Measurements from ENCODE around the gene TOM1.

The TOM1 gene

GRCh38 chr22:35324762-35325161 is 25.1 kb downstream of the TOM1 start:
- no peak for DNase-seq

DNA sequence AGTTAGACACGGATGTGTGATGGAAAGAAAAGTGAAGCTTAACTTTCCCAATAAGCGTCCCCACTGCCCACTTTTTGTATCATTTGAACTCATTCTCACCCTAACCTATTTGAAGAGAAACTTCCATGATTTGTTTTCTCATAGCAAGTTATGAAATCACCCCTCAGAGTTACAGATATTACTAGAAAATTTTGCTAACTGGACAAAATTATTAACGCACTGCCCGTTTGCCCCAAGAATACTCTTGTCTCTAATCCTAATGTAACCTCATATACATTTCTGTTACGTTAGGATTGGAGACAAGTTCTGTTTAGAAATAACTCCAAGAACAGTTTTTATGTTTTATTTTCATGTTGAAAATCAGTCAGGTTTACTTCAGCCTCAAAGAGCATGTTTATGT is 25.5 kb downstream of the TOM1 start:
- DNase-seq = no peak

DNA sequence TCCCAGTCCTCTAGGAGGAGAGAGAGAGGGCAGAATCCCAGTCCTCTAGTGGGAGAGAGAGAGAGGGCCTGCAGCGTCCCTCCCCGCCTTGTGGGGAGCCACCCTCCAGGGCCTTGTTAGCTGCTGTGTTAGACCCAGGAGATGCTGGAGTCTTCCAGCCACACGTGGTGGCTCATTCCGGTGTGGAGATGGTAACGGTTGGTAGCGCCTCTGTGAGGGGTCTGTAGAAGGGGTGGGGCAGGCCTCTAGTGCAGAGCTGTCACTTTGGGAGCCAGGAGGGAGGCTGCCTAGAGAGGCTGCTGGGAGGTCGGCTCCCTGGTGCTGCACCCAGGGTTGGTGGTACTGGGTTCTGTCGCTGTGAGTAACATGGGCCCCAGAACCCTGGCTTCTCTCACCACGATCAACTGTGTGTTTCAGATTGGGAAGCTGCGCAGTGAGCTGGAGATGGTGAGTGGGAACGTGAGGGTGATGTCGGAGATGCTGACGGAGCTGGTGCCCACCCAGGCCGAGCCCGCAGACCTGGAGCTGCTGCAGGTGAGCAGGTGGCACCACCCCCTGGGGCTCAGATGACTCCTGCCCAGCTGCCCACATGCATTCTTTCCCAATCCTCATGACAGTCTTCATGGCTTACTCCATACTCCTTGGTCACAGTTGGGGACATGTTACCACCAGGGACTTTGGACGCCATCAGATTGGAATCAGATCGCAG is 27.3 kb downstream of the TOM1 start:
- no peak for DNase-seq

DNA sequence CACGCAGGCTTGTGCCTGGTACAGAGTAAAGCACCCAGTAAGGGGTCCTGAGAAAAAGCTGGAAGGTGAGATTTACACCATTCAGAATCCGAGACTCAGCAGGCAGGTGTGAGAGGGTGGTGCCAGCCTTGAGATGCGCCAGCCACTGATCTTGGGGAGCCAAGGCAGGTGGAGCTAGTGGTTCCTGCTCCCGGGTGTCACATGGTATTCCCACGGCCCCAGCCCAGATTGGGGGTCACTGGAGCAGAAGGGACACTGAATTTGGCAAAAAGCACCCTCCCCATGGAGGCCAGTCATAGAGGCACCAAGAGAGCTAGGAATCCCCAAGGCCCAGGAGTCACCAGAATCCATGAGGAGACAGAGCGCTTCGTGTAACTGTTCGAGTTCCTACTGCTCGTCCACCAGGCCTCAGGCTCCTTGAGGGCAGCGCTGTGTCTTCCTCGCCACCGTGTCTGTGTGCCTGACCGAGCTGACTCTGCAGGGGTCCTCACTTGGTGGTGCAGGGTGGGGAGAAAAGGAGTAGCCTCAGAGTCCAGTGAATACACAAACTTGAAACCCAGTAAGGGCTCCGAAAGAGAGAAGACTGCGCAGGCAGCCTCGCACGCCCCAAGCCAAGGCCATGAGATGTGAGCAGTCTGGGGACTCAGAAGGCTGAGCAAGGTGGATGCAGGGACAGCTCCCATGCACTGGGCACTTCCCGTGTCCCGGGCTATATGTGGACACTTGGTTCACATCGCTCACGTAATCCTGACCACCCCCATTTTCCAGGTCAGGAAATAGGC is 28.2 kb downstream of the TOM1 start:
- DNase-seq = no peak

GRCh38 chr22:35328472-35328885 is 28.8 kb downstream of the TOM1 start:
- DNase-seq = no peak

DNA sequence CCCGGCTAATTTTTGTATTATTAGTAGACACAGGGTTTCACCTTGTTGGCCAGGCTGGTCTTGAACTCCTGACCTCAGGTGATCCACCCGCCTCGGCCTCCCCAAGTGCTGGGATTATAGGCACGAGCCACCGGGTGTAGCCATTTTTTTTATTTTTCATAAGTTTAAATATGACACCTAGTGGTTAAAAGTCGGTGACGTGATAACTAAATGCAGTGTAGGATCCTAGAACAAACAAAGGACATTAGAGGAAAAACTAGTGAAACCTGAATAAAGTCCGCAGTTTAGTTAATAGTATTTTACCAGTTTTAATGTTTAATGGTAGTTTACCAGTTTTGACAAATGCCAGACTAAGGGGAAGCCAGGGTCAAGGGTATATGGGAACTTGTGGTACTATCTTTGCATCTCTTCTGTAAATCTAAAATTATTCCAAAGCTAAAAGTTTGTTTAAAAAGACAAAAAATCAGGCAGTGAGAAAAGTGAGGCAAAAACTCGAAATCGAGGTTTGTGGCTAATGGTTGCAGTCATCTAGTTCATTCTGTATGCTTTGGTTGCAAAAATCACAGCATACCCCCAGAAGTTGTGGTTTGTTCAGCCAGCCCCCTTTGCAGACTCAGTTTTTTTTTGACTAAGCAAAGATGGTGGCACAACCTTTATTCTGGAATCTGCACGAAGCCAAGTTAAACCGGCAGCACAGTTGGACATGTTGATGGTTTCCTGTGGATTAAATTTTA is 29.6 kb downstream of the TOM1 start:
- DNase-seq = peak; percentile 67

- peak; percentile 88 for DNase-seq
Measured at GRCh38 chr22:35330258-35330861, 30.7 kb downstream of the TOM1 start.

DNA sequence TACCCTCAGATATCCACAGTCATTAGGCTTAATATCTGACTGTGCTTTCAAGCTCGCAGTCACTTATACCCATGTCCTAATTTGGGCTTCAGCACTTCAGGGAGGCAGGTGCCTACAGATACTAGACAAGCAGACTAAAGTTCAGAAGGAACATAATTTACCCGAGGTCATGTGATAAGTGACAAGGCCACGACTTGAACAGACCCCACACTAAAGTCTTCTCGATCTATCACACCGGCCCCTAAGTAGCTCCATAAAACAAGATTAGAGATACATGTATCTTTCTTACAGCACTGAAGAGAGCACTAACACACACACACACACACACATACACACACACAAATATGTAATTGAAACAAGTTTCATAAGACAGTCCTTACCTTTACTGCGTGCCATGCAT is 32.6 kb downstream of the TOM1 start:
- DNase-seq = no peak

GRCh38 chr22:35333220-35333619 is 33.5 kb downstream of the TOM1 start:
- no peak for DNase-seq

DNA sequence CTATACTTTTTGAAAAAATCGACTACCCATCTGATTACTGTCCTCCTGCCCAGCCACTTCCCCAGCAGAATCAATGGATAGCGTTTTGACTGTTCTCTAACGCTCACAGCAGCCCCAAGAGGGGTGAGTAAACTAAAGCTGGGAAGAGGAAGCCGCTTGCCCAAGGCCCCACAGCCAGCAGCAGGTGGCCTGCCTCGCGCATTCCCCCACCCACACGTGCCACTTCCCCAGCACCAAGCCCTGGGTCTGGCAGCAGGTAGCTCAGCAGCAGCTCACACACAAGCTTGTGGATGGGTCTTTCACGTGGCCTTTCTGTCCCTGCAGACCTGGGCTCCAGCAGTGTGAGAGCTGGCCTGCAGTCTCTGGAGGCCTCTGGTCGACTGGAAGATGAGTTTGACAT is 34.3 kb downstream of the TOM1 start:
- peak; percentile 46 for DNase-seq

- DNase-seq = no peak
Measured at GRCh38 chr22:35335468-35335867, 35.8 kb downstream of the TOM1 start.

DNA sequence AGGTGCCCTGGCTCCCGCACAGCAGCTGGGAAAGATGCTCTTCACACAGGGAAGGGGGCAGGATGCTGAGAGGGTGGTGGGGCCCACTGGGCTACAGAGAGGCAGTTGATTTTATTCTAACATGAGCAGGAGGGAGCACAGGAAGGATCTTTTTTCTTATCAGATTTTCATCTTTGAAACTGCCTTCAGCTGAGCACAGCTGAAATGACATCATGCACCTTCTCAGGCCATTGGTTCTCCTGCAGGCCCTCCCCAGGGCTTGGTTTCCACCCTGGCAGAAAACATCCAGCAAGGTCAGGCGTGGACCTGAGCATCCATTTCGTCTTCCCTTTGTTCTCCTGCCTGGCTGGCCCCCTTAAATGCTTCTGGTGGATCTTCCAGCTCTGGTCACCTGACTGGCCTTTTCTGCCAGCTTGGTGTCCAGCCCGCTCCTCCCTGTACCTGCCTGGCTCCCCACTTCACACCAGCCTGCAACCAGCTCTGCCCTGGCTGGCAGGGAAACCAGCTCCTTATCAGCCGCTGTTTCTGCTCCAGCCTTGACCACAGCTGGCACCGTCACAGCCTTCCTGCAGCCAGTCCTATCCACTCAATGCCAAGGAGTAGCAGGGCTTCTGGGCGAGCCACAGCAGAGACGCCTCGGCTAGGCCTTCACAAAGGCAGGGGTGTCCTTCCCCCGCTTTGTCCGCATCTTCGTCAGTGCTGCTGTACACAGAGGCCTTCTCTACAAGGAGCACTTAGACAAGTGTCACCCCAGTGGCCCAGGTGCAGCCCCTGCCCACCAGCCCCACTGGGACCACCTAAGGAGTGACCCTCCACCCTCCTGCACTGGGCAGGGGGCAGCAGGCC is 36.5 kb downstream of the TOM1 start:
- DNase-seq = peak; percentile 46

GRCh38 chr22:35337932-35338331 is 38.2 kb downstream of the TOM1 start:
- DNase-seq = peak; percentile 41

DNA sequence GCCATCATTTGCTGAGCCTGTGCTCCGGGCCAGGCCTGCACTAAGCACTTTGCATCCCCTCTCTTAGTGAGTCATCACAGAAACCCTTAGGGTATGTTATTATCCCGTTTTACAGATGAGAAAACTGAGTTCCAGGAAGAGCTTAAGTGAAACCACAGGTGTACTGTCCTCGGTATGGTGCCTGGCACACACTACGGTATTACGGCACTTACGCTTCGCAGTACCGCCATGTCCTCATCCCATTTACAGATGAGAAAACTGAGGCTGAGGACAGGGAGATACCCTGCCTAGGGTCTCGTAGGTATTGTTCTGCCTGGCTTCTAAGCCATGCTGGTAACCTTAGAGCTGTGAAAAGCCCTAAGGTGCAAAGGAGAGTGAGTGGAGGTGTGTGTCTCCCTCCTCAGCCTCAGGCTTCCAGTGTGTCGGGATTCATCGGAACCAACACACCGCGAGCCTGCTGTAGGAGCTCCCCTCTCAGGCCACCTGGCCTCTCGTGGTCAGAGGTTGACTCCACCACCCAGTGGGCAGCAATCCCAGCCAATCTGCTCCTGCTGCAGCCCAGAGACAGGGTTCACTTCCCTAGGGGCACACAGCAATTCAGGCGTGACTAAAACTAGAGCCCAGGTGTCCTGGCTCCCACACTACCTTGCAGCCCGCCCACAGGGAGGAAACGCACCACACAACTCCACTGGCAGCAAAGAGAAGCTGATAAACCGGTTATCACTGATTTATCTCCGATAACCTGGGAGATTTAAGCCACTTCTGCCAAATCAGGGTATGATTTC is 41.6 kb downstream of the TOM1 start:
- no peak for DNase-seq

- DNase-seq = no peak
Measured at GRCh38 chr22:35342390-35342789, 42.7 kb downstream of the TOM1 start.

DNA sequence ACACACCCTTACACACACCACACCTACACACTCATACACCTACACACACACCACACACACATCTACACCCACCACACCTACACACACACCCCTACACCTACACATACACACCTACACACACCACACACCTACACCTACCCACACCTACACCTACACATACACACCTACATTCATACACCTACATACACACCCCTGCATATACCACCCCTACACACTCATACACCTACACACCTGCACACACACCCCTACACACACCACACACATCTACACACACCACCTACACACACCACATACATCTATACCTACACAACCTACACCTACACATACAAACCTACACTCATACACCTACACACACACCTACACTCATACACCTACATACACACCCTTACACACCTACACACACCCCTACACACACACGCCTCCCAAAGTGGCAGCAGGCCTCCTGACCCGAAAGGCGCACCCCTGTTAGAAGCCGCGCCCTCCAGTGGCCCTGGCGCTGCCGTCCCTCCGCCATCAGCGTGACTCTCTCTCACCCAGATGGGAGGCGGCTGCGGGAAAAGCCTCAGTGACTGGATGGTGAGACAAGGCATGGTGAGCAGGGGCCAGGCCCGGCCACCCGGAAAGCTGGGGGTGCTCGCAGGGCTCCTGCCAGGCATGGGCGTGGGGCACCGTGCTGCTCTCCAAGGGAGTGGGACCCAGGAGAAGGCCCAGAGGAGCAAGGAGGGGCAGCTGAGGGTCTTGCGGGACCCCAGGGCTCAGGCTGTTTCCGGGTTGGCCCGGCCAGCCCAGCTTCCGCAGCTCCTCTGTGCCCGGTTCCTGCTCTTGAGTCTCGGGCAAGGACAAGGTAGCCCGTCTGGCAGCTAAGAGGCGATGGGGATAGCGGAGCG is 44.2 kb downstream of the TOM1 start:
- DNase-seq = no peak

- DNase-seq = no peak
Measured at GRCh38 chr22:35344956-35345690, 45.4 kb downstream of the TOM1 start.

GRCh38 chr22:35345808-35346505 is 46.3 kb downstream of the TOM1 start:
- DNase-seq = no peak

- DNase-seq = no peak
Measured at GRCh38 chr22:35346596-35347220, 47.0 kb downstream of the TOM1 start.

All from activated CD4-positive, alpha-beta T cell treated with anti-CD3 and anti-CD28 coated beads, Interleukin-2, Interleukin-6, amounts not matched to agents 100 ng/mL and 50 ng/mL, durations not matched to agents 16 hours and 8 hours (primary cell).